Dermis blood vessel endothelial cell (primary cell): ENCODE measurements around the gene RELN. TPM values are rescaled to one million over a fixed set of nuclear protein-coding genes. Genes with fewer than 3 reads are reported as not detected.
"Not testable (repeated sequence)": the region's sequence is repeated elsewhere in the genome, so short reads cannot be mapped to it uniquely, and the experiment has no call there.

Experiments
- DNase-seq: peaks from one replicate; pipeline ENCODE4 v3.0.0; 2010
- total RNA-seq: library from RNA; depleted of rRNA; stranded (reverse); fragments of >200 nt; gene quantifications from 2 replicates; pipeline ENCODE4 v1.2.3, GENCODE V29; 2014

Gene RELN
- total RNA-seq, 1 donor from 2014 or later: 412 TPM

- no peak for DNase-seq
These were observed 441.8 kb downstream of the RELN start for GRCh38 chr7:103547451-103548284.

- no peak for DNase-seq
These were observed 447.0 kb downstream of the RELN start for GRCh38 chr7:103542470-103542869.

- DNase-seq: no peak
These were observed 447.5 kb downstream of the RELN start for GRCh38 chr7:103541947-103542346.

- DNase-seq: peak; percentile 13
These were observed 448.4 kb downstream of the RELN start for GRCh38 chr7:103541026-103541425.

- no peak for DNase-seq
These were observed 449.1 kb downstream of the RELN start for GRCh38 chr7:103540338-103540737.

- no peak for DNase-seq
These were observed 449.6 kb downstream of the RELN start for GRCh38 chr7:103539875-103540274.

- no peak for DNase-seq
These were observed 450.3 kb downstream of the RELN start for GRCh38 chr7:103538964-103539709.

- no peak for DNase-seq
These were observed 455.7 kb downstream of the RELN start for GRCh38 chr7:103533761-103534160.

- no peak for DNase-seq
These were observed 456.5 kb downstream of the RELN start for GRCh38 chr7:103532955-103533354.

GRCh38 chr7:103528152-103528551 is 461.3 kb downstream of the RELN start:
- no peak for DNase-seq

- DNase-seq: no peak
These were observed 463.5 kb downstream of the RELN start for GRCh38 chr7:103525937-103526336.

- DNase-seq: peak; percentile 64
These were observed 465.2 kb downstream of the RELN start for GRCh38 chr7:103524042-103524907.

GRCh38 chr7:103521937-103522336 is 467.5 kb downstream of the RELN start:
- DNase-seq: no peak

GRCh38 chr7:103504505-103505135 is 484.8 kb downstream of the RELN start:
- DNase-seq: no peak

- no peak for DNase-seq
These were observed 488.3 kb downstream of the RELN start for GRCh38 chr7:103501206-103501605.

- no peak for DNase-seq
These were observed 489.5 kb downstream of the RELN start for GRCh38 chr7:103499976-103500375.

GRCh38 chr7:103487419-103487818 is 502.0 kb downstream of the RELN start:
- no peak for DNase-seq

GRCh38 chr7:103486873-103487272 is 502.6 kb downstream of the RELN start:
- not testable (repeated sequence) for DNase-seq

GRCh38 chr7:103480771-103481170 is 508.7 kb downstream of the RELN start:
- DNase-seq: no peak

- no peak for DNase-seq
These were observed 514.5 kb downstream of the RELN start for GRCh38 chr7:103474956-103475355.

- no peak for DNase-seq
These were observed 520.1 kb downstream of the RELN start for GRCh38 chr7:103469095-103469948.
